ENCODE data around the gene NT5DC4. TPM values are rescaled to one million over a fixed set of nuclear protein-coding genes. Genes with fewer than 3 reads are reported as not detected.

Gene NT5DC4
- total RNA-seq, 1 donor from 2014 or later = not detected

DNA sequence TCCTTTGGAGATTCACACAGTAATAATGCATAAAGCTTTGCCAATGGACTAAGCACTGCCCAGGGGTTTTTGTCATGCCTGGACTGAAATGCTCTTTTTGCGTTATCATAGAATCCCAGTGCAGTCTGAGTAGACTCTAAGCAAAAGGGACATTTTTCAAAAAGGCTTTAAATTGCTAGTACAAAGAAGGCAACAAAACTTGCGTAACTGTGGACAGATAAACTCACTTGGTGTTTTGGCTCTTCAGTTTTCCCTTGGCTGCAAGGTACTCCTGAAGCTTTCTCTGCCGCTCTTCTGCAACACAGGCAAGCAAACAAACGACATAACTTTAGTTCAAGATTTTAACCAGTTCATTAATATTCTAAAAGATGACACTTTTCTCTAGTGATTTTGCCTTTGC is 41.5 kb downstream of the NT5DC4 start:
- Histone ChIP-seq H3K27ac (ENCODE audit: low read depth, low read length) (no peak overlapping the region), H3K9ac (ENCODE audit: low read length) (no peak overlapping the region), H4K20me1 (ENCODE audit: insufficient read depth, low read length) (no peaks in the 10 kb centered on the region), H3K9me3 (ENCODE audit: insufficient read depth, low read depth, low read length) (no peaks in the 10 kb centered on the region), H3K36me3 (ENCODE audit: insufficient read depth, low read length) (no peaks in the 10 kb centered on the region), H3K79me2 (ENCODE audit: insufficient read depth, low read length) (peaks cover 45% of the 10 kb centered on the region), H2AFZ (ENCODE audit: low read depth, low read length) (no peak overlapping the region), H3K27me3 (ENCODE audit: insufficient read depth, low read length) (no peaks in the 10 kb centered on the region), H3K4me1 (ENCODE audit: insufficient read depth, low read length) (no peaks in the 10 kb centered on the region), H3K4me3 (ENCODE audit: insufficient read depth, low read depth, low read length) (no peak overlapping the region), H3K4me2 (ENCODE audit: low read length) (peak overlapping the region; percentile 93)
- TF ChIP-seq, protein P1, sequence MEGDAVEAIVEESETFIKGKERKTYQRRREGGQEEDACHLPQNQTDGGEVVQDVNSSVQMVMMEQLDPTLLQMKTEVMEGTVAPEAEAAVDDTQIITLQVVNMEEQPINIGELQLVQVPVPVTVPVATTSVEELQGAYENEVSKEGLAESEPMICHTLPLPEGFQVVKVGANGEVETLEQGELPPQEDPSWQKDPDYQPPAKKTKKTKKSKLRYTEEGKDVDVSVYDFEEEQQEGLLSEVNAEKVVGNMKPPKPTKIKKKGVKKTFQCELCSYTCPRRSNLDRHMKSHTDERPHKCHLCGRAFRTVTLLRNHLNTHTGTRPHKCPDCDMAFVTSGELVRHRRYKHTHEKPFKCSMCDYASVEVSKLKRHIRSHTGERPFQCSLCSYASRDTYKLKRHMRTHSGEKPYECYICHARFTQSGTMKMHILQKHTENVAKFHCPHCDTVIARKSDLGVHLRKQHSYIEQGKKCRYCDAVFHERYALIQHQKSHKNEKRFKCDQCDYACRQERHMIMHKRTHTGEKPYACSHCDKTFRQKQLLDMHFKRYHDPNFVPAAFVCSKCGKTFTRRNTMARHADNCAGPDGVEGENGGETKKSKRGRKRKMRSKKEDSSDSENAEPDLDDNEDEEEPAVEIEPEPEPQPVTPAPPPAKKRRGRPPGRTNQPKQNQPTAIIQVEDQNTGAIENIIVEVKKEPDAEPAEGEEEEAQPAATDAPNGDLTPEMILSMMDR (IDR thresholded peaks at IDR 0.05; ENCODE audit: insufficient read depth, low read depth, low read length) = no peak
- TF ChIP-seq EZH2 (IDR thresholded peaks at IDR 0.05; ENCODE audit: insufficient read depth, low read length) = no peak
- Mint-ChIP-seq H3K36me3 (ENCODE audit: low read depth, unreplicated experiment) (no peaks in the 10 kb centered on the region), H3K27ac (ENCODE audit: unreplicated experiment) (no peak overlapping the region), H3K9me3 (ENCODE audit: unreplicated experiment) (no peaks in the 10 kb centered on the region), H3K4me1 (ENCODE audit: low read depth, unreplicated experiment) (peaks cover 2% of the 10 kb centered on the region), H3K4me3 (ENCODE audit: unreplicated experiment) (no peak overlapping the region), H3K27me3 (ENCODE audit: low read depth, unreplicated experiment) (no peaks in the 10 kb centered on the region)
- FAIRE-seq (no peak), DNase-seq (ENCODE audit: low read depth) (no peak)

DNA sequence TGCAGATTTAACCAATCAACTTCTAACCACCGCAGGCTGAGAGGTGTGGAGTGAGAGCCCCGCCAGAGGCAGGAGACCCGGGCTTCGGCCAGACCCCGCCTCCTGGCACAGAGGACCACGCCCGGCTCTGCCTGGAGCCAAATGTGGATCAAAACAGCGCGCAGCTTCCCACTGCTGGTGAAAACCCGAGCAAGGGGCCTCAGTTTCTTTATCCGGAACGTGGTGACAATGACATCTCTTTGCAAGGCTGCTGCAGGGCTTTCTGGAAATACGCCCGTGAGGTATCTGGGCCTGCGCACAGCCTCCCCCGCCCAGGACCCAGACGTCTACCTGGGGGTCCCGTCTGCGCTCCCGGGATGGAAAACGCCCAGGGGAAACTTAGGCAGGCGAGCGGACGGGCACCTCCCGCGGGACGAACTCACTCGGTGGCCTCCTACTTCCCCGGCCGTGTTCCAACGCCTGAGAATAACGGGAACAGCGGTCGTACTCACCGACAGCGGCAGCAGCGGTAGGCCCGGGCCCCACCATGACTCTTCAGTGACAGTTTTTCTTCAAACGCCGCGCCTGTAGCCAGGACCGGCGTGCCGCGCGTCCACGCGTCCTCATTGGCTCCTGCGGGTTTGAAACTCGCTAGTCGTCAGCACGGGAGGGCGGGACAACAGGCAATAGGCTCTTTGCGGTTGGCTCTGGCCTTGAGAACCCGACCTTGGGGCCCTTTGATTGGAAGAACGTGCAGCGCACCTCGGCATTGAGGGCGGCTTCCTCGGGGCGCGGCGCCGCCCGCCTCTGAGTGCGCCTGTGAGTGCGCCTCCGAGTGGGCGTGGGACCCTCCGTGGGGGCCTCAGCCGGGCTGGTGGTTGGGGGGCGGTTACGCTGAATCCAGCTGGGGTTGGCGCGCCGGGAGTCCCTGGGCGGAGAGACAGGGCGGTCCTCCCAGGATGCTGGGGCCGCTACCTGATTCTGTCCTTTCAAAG is 43.5 kb downstream of the NT5DC4 start, which contains the start of gene CKAP2L:
Gene CKAP2L, minus strand, starts transcription at position 539 of the 974 bp plus-strand sequence. Its CDS starts 11 bp downstream, at position 528.
- Histone ChIP-seq H2AFZ (ENCODE audit: low read depth, low read length) (peak within 1 kb of the TSS; percentile 98), H3K79me2 (ENCODE audit: insufficient read depth, low read length) (peaks cover 32% of the 10 kb centered on the region), H3K9ac (ENCODE audit: low read length) (peak within 1 kb of the TSS; percentile 88), H4K20me1 (ENCODE audit: insufficient read depth, low read length) (no peaks in the 10 kb centered on the region), H3K36me3 (ENCODE audit: insufficient read depth, low read length) (no peaks in the 10 kb centered on the region), H3K27ac (ENCODE audit: low read depth, low read length) (peak within 1 kb of the TSS; percentile 82), H3K9me3 (ENCODE audit: insufficient read depth, low read depth, low read length) (no peaks in the 10 kb centered on the region), H3K4me1 (ENCODE audit: insufficient read depth, low read length) (no peaks in the 10 kb centered on the region), H3K27me3 (ENCODE audit: insufficient read depth, low read length) (no peaks in the 10 kb centered on the region), H3K4me2 (ENCODE audit: low read length) (peak within 1 kb of the TSS; percentile 93), H3K4me3 (ENCODE audit: insufficient read depth, low read depth, low read length) (peak within 1 kb of the TSS; percentile 87)
- Mint-ChIP-seq H3K4me1 (ENCODE audit: low read depth, unreplicated experiment) (peaks cover 2% of the 10 kb centered on the region), H3K9me3 (ENCODE audit: unreplicated experiment) (peaks cover 7% of the 10 kb centered on the region), H3K27me3 (ENCODE audit: low read depth, unreplicated experiment) (no peaks in the 10 kb centered on the region), H3K36me3 (ENCODE audit: low read depth, unreplicated experiment) (no peaks in the 10 kb centered on the region), H3K4me3 (ENCODE audit: unreplicated experiment) (peak within 1 kb of the TSS; percentile 95), H3K27ac (ENCODE audit: unreplicated experiment) (peak within 1 kb of the TSS; percentile 53)
- TF ChIP-seq, protein P1 (IDR thresholded peaks at IDR 0.05; ENCODE audit: insufficient read depth, low read depth, low read length) = no peak
- TF ChIP-seq EZH2 (IDR thresholded peaks at IDR 0.05; ENCODE audit: insufficient read depth, low read length) = no peak
- FAIRE-seq (peak; percentile 37), DNase-seq (ENCODE audit: low read depth) (peak; percentile 97)

Data from astrocyte (in vitro differentiated cells and primary cell).